ENCODE results near the gene LUC7L3.

Gene LUC7L3

GRCh38 chr17:50787106-50787505 is 67.7 kb downstream of the LUC7L3 start:
- DNase-seq (ENCODE audit: low read depth), result no peak
- no peak overlapping the region for H3K4me3 ChIP-seq (ENCODE audit: control insufficient read depth, low read depth, low read length)
- TF ChIP-seq, protein P1, sequence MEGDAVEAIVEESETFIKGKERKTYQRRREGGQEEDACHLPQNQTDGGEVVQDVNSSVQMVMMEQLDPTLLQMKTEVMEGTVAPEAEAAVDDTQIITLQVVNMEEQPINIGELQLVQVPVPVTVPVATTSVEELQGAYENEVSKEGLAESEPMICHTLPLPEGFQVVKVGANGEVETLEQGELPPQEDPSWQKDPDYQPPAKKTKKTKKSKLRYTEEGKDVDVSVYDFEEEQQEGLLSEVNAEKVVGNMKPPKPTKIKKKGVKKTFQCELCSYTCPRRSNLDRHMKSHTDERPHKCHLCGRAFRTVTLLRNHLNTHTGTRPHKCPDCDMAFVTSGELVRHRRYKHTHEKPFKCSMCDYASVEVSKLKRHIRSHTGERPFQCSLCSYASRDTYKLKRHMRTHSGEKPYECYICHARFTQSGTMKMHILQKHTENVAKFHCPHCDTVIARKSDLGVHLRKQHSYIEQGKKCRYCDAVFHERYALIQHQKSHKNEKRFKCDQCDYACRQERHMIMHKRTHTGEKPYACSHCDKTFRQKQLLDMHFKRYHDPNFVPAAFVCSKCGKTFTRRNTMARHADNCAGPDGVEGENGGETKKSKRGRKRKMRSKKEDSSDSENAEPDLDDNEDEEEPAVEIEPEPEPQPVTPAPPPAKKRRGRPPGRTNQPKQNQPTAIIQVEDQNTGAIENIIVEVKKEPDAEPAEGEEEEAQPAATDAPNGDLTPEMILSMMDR (conservative IDR thresholded peaks at IDR 0.05; ENCODE audit: control insufficient read depth, insufficient read depth, low read depth, low read length), result no peak

DNA sequence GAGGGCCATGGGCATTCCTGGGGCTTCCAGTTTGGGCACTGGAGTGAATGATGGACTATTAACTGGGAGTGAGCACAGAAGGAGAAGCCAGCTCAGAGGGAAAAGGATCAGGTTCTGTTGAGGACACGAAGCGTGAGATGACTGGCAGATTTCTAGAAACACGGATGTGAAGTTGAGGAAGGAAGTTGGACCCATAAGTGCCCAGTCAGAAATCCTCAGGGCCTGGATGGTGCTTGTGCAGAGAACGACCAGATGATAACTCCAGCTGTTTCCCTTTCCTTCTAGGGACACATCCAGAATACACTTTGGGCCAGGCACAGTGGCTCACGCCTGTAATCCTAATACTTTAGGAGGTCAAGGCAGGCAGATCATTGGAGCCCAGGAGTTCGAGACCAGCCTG is 71.2 kb downstream of the LUC7L3 start:
- TF ChIP-seq, protein P1 (conservative IDR thresholded peaks at IDR 0.05; ENCODE audit: control insufficient read depth, insufficient read depth, low read depth, low read length), result no peak
- no peak overlapping the region for H3K4me3 ChIP-seq (ENCODE audit: control insufficient read depth, low read depth, low read length)
- DNase-seq (ENCODE audit: low read depth), result no peak

GRCh38 chr17:50792132-50792531 is 72.7 kb downstream of the LUC7L3 start:
- H3K4me3 ChIP-seq (ENCODE audit: control insufficient read depth, low read depth, low read length), result no peak overlapping the region
- no peak for DNase-seq (ENCODE audit: low read depth)
- TF ChIP-seq, protein P1 (conservative IDR thresholded peaks at IDR 0.05; ENCODE audit: control insufficient read depth, insufficient read depth, low read depth, low read length), result no peak

DNA sequence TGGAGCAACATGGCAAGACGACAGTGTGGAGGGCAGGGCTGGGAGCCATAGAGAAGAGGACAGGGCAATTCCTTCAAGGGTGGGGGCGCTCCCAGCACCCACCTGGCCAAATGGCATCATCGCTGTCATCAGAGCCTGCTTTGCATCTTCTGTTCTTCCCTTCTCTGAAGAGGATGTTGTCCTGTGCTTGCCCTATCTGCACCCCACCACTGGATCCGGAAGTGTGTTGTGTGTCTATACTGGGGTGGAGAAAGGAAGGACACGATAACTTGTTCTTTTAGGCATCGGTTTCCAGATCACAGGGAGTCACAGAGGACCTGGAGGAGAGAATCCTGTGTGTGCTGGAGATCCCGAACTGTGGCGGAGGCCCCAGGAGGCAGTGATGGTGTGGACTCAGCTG is 73.6 kb downstream of the LUC7L3 start:
- TF ChIP-seq, protein P1 (conservative IDR thresholded peaks at IDR 0.05; ENCODE audit: control insufficient read depth, insufficient read depth, low read depth, low read length), result no peak
- no peak overlapping the region for H3K4me3 ChIP-seq (ENCODE audit: control insufficient read depth, low read depth, low read length)
- no peak for DNase-seq (ENCODE audit: low read depth)

DNA sequence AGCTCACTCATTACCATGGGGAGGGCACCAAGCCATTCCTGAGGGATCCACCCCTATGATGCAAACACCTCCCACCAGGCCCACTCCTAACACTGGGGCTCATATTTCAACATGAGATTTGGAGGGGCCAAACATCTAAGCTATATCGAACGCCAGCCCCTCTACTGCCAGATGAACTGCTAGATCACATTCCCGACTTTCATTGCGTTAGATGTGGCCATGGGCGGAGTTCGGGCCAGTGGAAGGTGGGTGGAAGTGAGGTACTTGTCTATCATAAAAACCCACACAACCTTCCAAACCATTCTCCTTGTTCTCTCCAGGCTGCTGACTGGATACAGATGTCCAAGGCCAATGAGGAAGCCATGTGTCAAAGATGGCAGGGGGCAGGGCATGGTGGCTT is 75.0 kb downstream of the LUC7L3 start:
- TF ChIP-seq, protein P1 (conservative IDR thresholded peaks at IDR 0.05; ENCODE audit: control insufficient read depth, insufficient read depth, low read depth, low read length), result no peak
- peak; percentile 54 for DNase-seq (ENCODE audit: low read depth)
- no peak overlapping the region for H3K4me3 ChIP-seq (ENCODE audit: control insufficient read depth, low read depth, low read length)

GRCh38 chr17:50797135-50797810 is 77.9 kb downstream of the LUC7L3 start:
- DNase-seq (ENCODE audit: low read depth), result no peak
- TF ChIP-seq, protein P1 (conservative IDR thresholded peaks at IDR 0.05; ENCODE audit: control insufficient read depth, insufficient read depth, low read depth, low read length), result no peak
- no peak overlapping the region for H3K4me3 ChIP-seq (ENCODE audit: control insufficient read depth, low read depth, low read length)
